Stimulated activated CD8-positive, alpha-beta memory T cell treated with anti-CD3 and anti-CD28 coated beads, Interleukin-15, amount 100 ng/mL, for 24 hours (primary cell): Measurements from ENCODE around the gene PYGO1.
"Not testable (repeated sequence)": the region's sequence is repeated elsewhere in the genome, so short reads cannot be mapped to it uniquely, and the experiment has no call there.

Experiments
- DNase-seq: peaks from one replicate; pipeline ENCODE4 v3.0.0-alpha.2; 2020; ENCODE audit warnings: low read depth

PYGO1 gene

DNA sequence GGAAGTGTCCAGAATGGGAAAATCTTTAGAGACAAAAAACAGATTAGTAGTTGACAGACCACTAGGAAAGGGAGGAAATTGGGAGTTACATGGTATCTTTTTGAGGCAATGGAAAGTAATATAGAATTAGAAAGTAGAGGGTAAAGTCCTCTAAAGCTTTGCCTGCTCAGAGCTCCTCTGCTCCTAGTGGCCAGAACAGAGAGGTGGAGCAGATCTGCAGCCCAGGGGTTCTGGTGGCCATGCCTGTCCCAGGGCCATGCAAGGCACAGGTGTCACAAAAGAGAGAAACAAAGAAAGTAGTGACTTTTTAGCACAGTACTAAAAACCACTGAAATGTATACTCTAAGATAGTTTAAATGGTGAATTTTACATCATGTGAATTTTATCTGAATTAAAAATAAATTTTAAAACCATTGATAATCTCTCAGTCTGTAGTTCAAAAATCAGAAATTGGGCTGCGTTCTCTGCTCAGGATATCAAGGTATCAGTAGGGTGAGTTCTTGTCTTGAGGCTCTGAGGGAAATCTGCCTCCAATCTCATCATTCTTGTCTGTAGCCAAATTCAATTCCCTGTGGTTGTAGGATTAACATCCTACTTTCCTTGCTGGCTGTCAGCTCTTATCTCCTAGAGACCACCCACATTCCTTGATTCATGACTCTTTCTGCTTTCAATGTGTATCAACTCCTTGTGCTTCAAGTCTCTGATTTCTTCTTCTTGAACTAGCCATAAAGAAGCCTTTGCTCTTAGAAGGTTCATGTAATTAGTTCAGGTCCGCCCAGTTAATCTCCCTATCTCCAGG is 23.6 kb downstream of the PYGO1 start:
- no peak for DNase-seq

DNA sequence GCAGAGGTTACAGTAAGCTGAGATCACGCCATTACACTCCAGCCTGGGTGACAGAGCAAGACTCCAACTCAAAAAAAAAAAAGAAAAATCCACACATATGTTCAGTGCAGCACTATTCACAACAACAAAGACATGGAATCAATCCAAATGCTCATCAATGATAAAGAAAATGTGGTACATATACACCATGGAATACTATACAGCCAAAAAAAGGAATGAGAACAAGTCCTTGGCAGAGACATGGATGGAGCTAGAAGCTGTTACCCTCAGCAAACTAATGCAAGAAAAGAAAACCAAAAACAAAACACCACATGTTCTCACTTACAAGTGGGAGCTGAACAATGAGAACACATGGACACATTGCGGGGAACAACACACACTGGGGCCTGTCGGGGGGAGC is 25.5 kb downstream of the PYGO1 start:
- DNase-seq, result no peak

DNA sequence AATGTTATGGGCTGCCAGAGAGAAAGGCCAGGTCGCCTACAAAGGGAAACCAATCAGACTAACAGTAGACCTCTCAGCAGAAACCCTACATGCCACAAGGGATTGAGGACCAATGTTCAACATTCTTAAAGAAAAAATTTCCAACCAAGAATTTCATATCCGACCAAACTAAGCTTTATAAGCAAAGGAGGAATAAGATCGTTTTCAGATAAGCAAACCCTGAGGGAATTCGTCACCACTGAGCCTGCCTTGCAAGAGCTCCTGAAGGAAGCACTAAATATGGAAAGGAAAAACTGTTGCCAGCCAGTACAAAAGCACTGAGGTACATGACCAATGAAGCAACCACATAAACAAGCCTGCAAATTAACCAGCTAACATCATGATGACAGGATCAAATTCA is 33.1 kb downstream of the PYGO1 start:
- no peak for DNase-seq

DNA sequence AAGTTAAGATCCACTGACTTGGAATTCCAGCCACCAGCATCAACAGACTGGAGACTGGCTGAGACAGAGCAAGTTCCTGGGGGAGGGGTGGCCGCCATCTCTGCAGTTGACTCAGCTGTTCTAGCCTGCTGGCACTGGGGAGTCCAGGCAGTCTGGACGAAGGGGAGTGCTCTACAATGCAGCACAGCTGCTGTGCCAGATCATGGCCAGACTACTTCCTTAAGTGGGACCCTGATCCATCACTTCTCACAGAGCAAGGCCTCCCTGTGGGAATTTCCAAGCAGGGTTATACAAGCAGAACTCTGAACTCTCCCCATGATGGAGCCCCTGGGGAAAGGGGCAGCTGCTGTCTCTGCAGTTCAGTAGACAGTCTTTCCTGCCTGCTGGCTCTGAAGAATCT is 35.2 kb downstream of the PYGO1 start:
- DNase-seq, result no peak

DNA sequence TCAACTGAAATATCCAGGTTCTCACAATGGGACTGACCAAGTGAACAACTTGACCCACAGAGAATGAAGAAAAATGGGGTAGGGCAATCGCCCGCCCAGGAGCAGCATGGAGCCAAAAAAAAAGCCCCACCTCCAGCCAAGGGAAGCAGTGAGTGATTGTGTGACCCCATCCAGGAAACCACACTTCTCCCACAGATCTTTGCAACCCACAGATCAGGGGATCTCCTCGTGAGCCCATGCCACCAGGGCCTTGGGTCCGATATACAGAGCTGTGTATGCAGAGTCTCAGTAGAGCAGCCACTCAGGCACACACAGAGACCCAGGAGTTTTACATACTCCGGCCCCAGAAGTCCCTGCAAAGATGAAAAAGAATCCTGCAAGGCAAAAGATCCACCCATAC is 35.7 kb downstream of the PYGO1 start:
- DNase-seq, result no peak

DNA sequence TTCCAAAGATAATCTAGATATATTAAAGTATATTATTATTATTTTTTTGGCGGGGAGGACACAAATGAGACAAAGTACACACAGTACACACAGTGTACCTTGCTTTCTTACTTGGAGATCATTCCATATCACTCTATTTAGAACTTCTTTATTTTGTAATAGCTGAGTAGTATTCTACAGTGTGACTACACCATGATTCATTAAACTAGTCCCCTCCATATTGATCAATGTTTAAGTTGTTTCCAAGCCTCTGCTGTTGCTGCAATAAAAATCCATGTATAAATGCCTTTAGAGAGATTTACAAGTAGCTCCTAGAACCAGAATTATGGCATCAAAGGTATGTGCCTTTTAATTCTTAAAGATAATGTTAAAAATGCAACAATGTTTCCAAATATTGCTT is 38.8 kb downstream of the PYGO1 start:
- no peak for DNase-seq

DNA sequence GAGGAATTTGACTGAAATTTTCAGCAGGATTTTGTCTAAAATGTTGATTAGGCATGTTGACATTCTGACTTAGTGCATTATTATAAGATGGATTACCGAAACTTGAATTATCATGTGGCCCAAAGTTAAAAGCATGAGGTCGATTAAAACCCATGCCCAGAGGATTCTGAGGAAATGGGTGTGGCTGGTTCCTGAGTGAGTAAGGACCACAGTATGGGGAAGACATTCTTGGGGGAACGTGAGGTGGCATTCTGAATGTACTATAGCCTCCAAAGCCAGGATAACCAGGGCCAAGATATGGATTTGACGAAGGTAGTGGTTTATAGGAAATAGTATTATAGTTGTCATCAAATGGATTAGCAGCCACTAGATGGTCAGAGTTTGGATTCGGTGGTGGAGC is 41.4 kb downstream of the PYGO1 start:
- DNase-seq, result no peak

DNA sequence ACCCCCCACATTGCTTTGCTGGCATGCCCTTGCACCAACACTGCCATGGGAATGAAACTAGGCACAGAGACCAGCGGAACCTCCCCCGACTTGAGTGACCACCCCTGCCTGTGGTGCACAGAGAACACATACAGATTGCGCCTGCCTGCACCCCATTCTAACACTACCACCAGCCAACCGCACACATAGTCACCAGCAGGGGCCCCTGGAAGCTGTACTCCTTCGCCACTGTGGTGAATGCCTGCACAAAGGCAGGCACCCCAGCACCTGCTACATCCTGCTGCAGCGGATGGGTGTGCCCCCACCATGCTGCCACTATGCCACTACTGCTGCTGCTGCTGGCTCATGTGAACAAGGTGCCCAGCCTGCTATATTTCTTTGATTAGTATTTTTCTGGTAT is 52.7 kb downstream of the PYGO1 start:
- DNase-seq, result no peak

DNA sequence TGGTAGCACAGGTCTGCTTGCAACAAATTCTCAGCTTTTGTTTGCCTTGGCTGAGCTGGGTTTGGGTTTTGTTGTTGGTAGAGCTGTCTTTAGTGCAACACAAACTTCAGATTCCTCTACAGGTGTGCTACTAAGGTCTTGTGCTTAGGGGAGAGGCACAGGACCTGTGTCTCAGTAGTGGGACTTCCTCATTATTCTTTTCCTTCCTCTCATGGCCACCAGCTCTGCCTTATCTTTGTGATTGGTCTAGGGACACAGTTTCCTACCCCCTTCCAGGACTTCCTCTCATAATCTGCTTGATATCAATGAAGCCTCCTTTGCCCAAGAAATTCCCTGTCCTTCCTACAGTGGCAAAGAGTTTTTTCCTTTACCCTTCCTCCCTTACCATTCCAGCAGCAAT is 55.2 kb downstream of the PYGO1 start:
- no peak for DNase-seq

DNA sequence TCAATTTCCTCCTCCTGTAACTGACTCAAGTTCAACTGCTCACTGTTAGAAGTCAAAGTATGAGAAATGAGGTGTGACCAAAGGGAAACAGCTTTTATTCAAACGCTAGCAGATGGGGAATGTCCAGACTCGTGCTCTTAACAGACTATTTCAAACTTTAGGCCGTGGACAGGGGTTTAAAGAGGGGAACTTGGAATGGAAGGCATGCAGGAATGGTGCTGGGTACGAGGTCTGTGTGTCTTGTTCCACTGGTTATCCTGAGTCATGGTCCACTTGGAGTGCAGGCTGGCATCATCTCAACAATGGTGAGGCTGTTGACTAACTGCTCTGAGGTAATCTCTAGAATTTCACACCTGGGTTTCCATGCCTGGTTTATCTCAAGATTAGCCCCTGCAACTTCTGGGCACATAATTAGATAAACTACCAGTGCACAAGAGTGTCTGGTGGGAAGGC is 57.3 kb downstream of the PYGO1 start:
- DNase-seq, result no peak

DNA sequence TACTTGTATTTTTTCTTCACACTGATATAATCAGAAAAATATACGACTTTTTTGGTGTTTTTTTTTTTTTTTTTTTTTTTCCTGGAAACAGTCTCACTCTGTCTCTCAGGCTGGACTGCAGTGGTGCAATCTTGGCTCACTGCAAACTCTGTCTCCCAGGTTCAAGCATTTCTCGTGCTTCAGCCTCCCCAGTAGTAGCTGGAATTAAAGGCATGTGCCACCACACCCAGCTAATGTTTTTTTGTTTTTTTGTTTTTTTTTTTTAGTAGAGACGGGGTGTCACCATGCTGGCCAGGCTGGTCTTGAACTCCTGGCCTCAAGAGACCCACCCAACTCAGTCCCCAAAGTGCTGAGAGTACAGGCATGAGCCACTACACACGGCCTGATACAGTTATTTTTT is 59.3 kb downstream of the PYGO1 start:
- no peak for DNase-seq

DNA sequence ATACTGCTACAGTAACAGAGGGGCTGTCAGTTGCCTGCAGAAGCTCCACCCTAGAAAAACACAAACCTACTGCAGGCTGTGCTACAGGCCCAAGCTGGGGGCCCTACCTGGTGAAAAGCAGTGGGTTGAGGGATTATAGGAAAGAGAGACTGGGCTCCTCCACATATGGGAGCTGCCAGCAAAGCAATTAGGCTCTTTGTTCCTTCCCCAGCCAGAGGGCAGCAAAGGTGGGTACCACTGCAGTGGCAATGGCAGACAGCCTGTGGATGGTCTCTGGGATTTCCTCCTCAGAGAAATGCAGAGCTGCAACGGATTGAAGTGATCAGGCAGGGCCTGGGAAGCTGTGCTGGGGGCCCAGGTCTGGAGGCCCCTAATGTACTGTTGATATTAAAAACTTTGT is 61.0 kb downstream of the PYGO1 start:
- DNase-seq, result no peak

DNA sequence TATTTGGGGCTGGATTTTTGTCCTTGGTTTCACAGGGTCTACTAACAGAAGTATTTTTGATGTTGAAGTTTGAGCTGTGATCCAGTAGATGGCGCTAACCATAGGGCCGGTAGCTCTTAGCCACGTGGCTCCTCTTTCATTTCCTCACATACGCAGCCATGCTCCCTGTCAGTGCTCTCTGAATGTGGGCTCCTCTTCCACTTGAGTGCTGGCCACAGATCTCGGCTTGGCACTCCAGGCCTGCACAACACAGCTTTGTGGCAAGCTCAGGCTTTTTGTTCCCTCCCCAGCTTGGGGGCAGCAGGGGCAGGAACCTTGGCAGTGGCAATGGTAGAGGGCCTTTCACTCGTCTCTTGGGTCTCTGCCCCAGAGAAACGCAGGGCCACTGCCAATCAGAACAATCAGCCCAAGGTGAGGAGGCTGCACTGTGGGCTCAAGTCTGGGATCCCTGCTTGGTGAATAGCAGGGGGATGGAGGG is 61.5 kb downstream of the PYGO1 start:
- no peak for DNase-seq

DNA sequence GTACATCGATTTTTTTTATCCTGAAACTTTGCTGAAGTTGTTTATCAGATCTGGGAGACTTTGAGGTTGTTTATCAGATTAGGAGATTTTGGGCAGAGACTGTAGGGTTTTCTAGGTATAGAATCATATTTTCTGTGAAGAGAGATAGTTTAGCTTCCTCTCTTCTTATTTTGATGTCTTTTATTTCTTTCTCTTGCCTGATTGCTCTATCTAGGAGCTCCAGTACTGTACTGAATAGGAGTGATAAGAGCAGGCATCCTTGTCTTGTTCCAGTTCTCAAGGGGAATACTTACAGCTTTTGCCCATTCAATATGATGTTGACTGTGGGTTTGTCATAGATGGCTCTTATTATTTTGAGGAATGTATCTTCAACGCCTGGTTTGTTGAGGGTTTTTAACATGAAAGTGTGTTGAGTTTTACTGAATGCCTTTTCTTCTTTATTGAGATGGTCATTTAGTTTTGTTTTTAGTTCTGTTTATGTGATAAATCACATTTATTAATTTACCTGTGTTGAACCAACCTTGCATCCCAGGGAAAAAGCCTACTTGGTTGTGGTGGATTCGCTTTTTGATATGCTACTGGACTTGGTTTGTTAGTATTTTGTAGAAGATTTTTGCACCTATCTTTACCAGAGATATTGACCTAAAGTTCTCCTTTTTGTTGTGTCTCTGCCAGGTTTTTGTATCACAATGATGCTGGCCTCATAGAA is 65.2 kb downstream of the PYGO1 start:
- DNase-seq, result no peak

DNA sequence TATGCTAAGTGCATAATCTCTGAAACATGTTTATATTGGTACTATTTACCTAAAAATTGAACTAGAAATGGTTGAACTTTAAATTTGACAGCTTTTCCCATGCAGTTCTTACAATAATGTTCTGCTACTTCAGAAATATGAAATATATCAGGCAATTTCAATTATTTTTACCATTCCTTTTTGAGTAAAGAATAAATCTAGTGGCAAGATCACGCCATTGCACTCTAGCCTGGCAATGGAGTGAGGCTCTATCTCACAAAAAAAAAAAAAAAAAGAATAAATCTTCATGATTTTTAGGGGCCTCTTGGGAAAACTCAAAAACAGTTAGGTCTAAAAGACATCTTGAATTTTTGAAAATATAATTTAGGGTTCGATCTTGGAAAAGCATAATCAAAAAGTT is 69.5 kb downstream of the PYGO1 start:
- no peak for DNase-seq

DNA sequence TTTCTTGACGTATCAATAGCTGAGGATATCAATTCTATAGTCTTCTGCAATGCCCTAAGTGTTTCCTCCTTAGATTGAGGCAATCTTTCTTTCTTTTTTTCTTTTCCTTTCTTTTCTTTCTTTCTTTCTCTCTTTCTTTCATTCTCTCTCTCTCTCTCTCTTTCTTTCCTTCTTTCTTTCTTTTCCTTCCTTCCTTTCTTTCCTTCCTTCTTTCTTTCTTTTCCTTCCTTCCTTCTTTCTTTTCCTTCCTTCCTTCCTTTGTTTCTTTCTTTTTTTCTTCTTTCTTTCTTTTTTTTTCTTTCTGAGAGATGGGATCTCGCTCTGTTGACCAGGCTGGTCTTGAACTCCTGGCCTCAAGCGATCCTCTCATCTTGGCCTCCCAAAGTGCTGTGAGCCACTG is 70.1 kb downstream of the PYGO1 start:
- DNase-seq, result no peak

DNA sequence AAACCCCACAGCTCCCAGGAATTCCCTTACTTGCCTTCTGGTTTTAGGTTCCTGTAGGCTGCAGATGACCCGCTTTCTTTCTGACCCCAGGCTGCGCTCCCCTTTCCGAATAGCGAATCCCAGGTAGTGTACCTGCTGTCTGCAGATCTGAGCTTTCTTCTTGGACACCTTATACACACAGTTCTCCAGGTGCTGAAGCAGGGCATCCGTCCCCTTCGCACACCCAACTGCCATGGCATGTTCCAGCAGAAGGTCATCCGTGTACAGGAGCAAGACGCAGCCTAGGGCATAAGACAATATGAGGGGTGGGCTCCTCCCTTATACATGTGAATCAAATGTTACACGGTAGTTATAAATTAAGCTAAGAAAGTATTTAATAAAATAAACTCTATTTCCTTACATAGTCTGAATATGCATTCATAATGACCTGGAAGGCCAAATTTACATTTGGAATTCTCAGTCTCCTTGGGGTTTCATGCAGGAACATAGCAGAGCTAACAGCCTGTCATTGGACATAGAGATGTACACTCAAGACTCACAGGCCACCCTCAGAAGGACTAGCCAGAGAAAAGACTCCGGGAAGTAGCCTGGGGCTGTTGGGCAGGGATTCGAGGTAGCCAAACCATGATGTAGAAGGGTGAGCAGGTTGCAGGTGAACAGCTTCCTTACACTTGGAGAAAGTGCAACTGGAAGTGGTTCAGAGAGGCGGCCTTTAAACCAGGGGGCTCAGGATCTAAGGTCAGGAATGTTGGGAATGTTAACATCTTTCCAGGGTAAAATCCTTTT is 72.0 kb downstream of the PYGO1 start:
- no peak for DNase-seq

DNA sequence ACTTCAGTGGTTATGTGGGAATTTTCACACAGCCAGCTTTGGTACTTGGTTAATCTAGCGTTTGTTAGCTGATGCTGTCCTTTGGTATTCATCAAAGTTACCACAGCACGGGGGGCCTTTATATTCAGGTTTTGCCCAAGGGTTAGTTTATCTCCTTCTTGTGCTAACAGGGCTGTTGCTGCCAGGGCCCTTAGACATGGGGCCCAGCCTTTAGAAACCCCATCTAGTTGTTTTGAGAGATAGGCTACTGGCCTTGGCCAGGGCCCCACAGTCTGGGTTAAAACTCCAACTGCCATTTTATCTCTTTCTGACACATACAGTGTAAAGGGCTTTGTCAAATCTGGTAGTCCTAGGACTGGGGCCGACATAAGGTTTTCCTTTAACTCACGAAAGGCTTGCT is 72.7 kb downstream of the PYGO1 start:
- DNase-seq, result no peak

DNA sequence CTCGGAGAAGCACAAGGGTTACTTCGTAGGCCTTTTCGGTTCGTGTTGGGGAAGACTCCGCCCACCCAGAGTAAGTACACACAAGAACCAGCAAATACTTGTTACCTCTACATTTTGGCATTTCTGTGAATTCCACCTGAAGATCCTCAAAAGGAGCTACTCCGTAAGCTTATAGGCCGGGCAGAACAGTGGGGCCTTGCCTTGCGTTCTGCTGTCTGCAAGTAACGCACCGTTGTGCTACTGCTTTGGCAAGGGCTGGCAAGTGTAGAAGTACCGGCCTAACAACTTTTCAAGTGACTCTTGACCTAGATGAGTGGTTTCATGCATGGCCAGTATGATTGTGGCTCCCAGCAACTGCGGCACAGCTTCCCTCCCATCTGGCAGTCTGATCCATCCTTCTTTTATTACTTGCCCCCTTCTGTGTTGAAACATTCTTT is 73.7 kb downstream of the PYGO1 start:
- DNase-seq, result no peak

DNA sequence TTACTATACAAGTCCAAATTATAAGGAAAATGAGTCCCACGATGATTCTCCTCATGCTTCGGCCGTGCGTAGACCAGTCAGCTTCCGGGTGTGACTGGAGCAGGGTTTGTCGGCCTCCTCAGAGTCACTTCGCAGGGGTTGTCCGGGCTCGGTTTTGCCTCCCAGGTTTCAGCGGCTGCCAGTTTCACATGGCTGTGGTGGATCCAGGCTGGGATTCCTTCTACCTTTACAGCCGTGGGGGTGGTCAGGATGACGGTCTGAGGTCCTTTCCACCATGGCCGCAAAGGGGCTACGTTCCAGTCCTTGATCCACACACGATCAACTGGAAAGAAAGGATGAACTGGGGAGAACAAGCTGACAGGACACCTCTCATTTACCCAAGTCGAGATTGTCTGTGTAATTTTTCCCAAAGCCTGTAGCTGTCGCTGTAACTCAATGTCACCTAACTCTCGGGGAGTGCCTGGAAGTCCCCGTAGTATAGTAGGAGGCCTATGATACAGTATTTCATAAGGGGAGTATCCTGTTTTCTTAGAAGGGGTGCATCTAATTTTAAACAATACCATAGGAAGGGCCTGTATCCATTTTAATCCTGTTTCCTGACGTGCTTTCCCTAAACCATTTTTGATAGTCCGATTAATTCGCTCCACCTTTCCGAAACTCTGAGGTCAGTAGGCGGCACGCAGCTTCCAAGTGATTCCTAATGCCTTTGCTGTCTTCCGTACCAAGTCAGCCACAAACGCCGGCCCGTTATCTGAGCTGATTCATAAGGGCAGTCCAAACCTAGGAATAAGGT is 74.3 kb downstream of the PYGO1 start:
- DNase-seq, result not testable (repeated sequence)

DNA sequence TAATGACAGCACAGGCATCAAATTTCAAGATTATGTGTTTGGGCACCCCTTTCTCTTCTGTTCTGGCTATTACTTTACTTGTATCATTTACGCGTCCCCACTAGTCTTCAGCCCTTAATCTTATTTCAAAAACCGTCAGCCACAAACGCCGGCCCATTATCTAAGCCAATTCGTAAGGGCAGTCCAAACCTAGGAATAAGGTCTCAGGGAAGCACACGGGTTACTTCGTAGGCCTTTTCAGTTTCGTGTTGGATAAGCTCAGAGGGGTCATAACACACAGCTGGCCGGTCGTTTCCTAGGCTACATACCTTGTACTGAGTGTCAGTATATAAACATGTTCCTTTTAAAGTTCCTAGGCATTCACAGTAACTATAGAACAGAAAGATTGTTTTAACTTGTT is 75.0 kb downstream of the PYGO1 start:
- no peak for DNase-seq

DNA sequence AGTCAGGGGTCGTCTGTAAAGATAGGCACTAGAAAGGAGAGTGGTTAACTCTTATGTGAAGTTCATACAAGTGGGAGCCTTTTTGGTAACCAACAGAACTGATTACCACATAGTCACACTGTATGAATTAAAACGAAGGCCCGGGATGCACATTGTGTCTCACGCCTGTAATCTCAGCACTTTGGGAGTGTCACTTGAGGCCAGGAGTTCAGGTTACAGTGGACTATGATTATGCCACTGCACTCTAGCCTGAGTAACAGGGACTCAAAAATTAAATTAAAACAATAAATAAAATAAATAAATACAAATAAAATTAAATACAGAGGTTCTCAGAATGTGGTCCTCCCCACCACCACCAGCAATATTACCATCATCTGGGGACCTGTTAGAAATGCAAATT is 80.6 kb downstream of the PYGO1 start:
- DNase-seq, result no peak
